RWPE1 (cell line): ENCODE data around the gene SCRN1.

Source experiments
- CTCF ChIA-PET: fragments of 350-600 bp; sonication (Branson Sonifier 250); formaldehyde crosslinking; extraction: SDS; loops from one replicate; lab custom pipeline; 2021; lab: Yijun Ruan, JAX
- POLR2A ChIA-PET: fragments of 400-600 bp; formaldehyde crosslinking; extraction: SDS; loops from one replicate; lab custom pipeline; 2020; ENCODE audit warnings: antibody characterized with exemption; ENCODE audit not compliant: low non-redundant PET; lab: Yijun Ruan, JAX
- DNase-seq: peaks from one replicate; pipeline ENCODE4 v3.0.0; 2012; ENCODE audit warnings: low spot score
- H3K27ac ChIP-seq: fragments of 450-650 bp; 2 replicates; pipeline ENCODE4 v1.5.1; 2017
- TF ChIP-seq, protein P1 (sequence below): fragments of 450-650 bp; conservative IDR thresholded peaks from 2 replicates; pipeline ENCODE4 v1.5.1; 2017; ENCODE audit warnings: low read depth, mild to moderate bottlenecking

The SCRN1 gene, protein sequence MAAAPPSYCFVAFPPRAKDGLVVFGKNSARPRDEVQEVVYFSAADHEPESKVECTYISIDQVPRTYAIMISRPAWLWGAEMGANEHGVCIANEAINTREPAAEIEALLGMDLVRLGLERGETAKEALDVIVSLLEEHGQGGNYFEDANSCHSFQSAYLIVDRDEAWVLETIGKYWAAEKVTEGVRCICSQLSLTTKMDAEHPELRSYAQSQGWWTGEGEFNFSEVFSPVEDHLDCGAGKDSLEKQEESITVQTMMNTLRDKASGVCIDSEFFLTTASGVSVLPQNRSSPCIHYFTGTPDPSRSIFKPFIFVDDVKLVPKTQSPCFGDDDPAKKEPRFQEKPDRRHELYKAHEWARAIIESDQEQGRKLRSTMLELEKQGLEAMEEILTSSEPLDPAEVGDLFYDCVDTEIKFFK

DNA sequence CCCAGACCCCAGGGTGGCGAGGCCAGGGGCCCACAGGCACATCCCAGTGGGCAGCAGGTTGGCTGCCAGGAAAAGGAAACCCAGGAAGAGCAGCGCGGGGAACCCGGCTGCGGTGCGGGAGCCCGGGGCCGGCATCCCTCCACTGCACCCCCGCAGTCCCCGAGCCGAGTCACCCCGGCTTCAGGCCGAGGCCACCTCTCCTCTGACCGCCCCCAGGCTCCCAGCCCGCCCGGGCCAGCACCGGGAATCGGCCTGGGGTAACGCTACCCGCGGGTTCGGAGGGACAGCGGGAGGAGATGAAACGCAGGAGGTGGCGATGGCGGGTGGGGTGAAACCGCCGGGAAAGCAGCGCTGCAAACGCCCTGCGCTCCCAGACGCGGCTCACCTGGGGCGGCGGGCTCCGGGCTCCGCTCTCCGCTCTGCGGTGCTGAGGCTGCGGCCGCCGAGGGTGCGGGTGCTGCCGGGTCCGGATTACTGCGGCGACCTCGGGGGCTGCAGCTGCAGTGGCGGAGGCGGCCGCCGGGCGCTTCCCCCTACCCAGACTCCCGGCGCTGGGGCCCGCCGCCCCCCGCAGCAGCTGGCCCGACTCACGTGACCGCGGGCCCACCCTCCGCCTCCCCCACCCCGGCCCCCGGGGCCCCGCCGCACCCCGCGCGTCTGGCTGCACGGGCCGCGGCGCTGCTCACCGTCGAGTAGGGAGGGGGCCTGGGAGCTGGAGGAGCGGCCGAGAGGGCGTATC lies at the start of gene SCRN1:
Gene SCRN1, minus strand, starts transcription at position 545 of the 739 bp plus-strand sequence. CDS start 20,734 bp downstream, outside the sequence.
- peak; percentile 56 for DNase-seq
- POLR2A ChIA-PET: no interaction called here
- CTCF ChIA-PET: interaction anchor here (0.6 kb wide), 1 partner anchor 40 kb away, joined by 3 read pairs; no protein-coding TSS in a partner anchor
- TF ChIP-seq, protein P1, sequence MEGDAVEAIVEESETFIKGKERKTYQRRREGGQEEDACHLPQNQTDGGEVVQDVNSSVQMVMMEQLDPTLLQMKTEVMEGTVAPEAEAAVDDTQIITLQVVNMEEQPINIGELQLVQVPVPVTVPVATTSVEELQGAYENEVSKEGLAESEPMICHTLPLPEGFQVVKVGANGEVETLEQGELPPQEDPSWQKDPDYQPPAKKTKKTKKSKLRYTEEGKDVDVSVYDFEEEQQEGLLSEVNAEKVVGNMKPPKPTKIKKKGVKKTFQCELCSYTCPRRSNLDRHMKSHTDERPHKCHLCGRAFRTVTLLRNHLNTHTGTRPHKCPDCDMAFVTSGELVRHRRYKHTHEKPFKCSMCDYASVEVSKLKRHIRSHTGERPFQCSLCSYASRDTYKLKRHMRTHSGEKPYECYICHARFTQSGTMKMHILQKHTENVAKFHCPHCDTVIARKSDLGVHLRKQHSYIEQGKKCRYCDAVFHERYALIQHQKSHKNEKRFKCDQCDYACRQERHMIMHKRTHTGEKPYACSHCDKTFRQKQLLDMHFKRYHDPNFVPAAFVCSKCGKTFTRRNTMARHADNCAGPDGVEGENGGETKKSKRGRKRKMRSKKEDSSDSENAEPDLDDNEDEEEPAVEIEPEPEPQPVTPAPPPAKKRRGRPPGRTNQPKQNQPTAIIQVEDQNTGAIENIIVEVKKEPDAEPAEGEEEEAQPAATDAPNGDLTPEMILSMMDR: no peak
- H3K27ac ChIP-seq: peak within 1 kb of the TSS; percentile 97

DNA sequence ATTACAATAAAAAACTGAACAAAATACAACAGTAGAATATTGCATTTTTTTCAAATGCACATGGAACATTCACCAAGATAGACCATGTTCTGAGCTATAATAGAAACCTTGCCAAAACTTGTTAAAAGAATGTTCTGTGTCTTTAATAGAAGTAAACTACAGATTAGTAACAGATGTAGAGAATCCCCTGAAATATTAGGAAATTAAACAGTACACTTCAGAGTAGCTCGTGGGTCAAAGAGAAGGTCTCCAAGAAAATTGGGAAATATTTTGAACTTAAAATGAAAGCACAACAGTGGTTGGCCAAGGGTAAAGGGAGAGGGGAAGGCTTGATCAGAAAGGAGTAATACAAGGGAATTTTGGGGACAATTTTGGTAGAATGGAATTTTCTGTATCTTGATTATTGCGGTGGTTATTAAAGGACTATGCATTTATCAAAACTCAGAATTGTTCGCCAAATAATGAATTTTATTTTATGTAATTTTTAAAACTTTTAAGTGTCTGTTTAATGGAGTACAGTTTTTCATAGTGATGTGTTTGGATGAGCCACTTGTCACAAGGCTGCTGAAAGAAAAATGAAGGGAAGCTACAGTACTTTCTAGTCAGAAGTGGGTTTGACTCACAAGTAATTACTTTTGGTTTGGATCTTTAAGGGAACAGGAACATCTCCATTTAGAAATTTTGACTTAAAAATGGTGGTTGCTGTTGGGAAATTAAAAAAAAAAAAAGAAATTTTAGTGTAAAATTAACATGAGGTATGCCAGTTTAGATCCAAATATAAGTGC lies 48.8 kb upstream of the SCRN1 start:
- no peak for DNase-seq
- ChIA-PET CTCF (interaction anchor here (0.6 to 0.7 kb wide), 2 partner anchors 24 to 29 kb away, joined by 5 to 6 read pairs; no protein-coding TSS in a partner anchor), POLR2A (no interaction called here)
- TF ChIP-seq, protein P1: no peak
- H3K27ac ChIP-seq: no peak overlapping the region

DNA sequence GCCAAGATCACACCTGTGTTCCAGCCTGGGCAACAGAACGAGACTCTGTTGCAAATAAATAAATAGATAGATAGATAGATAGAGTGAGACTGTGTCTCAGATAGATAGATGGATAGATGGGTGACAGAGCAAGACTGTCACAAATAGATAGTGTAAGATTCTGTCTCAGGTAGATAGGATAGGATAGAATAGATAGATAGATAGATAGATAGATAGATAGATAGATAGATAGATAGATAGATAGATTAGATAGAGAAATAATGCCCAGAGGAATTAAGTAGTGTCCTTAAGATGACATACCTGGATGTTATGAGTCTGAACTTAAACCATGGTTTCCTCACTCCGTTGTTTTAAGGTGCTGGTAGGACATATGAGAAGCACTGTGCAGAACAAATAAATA lies 46.6 kb upstream of the SCRN1 start:
- CTCF ChIA-PET: no interaction called here
- POLR2A ChIA-PET: no interaction called here
- no peak overlapping the region for H3K27ac ChIP-seq
- no peak for DNase-seq
- TF ChIP-seq, protein P1: no peak

DNA sequence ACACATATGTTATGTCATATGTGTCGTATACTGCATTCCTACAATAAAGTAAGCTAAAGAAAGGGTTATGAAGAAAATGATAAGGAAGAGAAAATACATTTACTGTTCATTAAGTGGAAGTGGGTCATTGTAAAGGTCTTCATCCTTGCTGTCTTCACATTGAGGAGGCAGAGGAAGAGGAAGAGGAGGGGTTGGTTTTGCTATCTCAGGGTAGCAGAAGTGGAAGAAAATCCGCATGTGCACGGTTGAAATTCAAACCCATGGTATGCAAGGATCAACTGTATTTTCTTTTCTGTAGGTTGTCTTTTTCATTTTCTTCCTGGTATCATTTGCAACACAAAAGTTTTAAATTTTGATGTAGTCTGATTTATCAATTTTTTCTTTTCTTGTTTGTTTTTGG lies 44.9 kb upstream of the SCRN1 start:
- CTCF ChIA-PET: no interaction called here
- POLR2A ChIA-PET: no interaction called here
- no peak overlapping the region for H3K27ac ChIP-seq
- TF ChIP-seq, protein P1: no peak
- no peak for DNase-seq

DNA sequence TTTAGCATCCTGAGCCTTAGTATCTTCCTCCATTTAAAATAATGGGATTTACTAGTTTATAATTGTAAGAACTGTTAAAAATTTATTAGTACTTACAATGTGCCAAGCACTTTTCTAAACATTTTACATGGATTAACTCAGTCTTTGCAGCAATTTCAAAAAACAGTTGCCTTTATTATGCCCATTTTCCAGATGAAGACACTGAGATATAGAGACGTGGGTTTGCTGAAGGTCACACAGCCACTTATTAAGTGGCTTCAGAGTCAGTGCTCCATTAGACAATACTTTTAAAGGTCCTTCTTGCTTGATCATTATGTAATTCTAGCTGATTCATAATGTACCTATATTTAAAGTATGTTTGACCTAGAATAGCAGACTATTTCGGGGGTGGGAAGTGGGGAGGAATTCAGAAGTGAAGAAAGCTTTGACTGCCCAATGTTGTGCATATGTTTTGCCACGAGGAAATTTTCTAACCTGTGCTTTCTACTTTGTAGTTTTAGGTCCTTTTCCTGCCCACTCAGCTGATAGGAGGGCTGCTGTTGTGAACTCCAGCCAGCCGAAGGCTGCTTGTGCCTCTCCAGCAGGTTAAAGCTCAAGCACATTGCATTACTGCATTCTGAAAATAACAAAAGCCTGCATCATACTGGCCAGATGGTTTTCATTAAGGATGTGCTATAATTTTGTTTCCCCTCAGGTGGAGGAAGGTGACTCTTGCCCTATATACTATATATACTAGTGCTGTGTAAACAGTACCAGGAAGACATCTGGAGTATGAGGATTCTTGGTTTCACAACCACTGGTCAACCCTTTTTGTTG lies 42.9 kb upstream of the SCRN1 start:
- TF ChIP-seq, protein P1: no peak
- no peak for DNase-seq
- H3K27ac ChIP-seq: no peak overlapping the region
- ChIA-PET CTCF (interaction anchor here (0.7 kb wide), 1 partner anchor 44 kb away, joined by 3 read pairs; no protein-coding TSS in a partner anchor), POLR2A (no interaction called here)
